ENCODE measurements around the gene IL5RA.
A peak's percentile ranks its signal among the peaks of the same experiment; 100 is the strongest.

Gene IL5RA

DNA sequence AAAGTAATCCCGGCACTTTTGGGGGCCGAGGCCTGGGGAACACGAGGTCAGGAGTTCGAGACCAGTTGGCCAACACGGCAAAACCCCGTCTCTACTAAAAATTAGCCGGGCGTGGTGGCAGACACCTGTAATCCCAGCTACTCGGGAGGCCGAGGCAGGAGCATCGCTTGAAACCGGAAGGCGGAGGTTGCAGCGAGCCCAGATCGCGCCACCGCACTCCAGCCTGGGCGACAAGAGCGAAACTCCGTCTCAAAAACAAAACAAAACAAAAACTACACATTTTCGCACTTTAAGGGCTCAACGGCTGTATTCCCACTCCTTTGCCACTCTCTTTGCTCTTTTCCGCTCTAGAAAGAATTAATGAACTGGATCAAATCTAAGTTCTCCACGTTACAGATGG lies 15.8 kb upstream of the IL5RA start:
- Mint-ChIP-seq H3K27me3 (peaks cover 0 to 6% of the 10 kb centered on the region in 2 donors), H3K27ac (peak overlapping the region; percentile 95), H3K4me3 (peak overlapping the region; percentile 96 to 98), H3K4me1 (peaks cover 17 to 36% of the 10 kb centered on the region in 2 donors), H3K9me3 (no peaks in the 10 kb centered on the region), H3K36me3 (peaks cover 21 to 25% of the 10 kb centered on the region in 2 donors)
- DNase-seq (no peak), ATAC-seq (replicated peaks) (no peak)

DNA sequence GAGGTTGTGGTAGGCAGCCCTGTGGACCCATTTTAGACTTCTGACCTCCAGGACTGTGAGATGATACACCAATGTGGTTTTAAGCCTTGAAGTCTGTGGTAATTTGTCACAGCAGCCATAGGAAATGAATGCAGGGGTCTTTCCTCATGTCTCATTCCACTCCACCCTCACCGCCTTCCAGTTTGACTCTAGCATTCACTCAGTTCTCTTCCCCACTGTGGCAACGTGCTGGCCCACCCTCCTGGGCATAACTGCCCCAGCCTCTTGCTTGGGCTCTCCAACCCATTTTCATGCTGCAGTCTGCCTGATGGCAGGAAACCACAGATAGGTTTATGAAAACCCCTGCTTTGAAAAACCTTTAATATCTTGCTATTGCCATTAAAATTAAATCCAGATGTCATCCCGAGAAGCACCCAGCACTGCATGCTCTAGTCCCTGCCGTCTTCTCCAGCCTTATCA lies 9.2 kb upstream of the IL5RA start:
- H3K4me3 Mint-ChIP-seq: no peak overlapping the region
- DNase-seq: no peak
- no peaks in the 10 kb centered on the region for H3K9me3 Mint-ChIP-seq
- peaks cover 0 to 6% of the 10 kb centered on the region in 2 donors for H3K4me1 Mint-ChIP-seq
- H3K27ac Mint-ChIP-seq: no peak overlapping the region
- H3K27me3 Mint-ChIP-seq: peaks cover 10 to 13% of the 10 kb centered on the region in 2 donors
- peak in 1 of 2 donors; percentile 66 for ATAC-seq (replicated peaks)
- H3K36me3 Mint-ChIP-seq: no peaks in the 10 kb centered on the region

DNA sequence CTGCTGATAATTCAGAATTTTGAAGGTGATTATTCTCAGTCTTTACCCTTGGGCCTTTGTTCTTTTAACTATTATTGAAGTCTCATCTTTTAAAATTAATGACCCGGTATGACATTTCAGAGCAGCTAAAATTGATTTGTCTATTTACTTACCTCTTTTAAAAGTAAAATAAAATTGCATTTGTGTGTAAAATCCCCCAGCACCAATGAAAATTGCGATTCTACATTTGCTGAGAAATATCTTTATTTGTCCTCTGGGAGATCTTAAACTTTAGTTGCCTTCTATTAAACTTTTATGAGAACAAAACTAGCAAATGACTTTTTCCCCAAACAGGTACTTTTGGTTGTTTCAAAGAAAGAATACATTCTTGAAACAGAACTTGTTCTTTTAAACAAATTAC lies 7.5 kb upstream of the IL5RA start:
- H3K4me1 Mint-ChIP-seq: peaks cover 0 to 7% of the 10 kb centered on the region in 2 donors
- no peaks in the 10 kb centered on the region for H3K9me3 Mint-ChIP-seq
- no peak overlapping the region for H3K4me3 Mint-ChIP-seq
- H3K27ac Mint-ChIP-seq: no peak overlapping the region
- no peak for ATAC-seq (replicated peaks)
- peaks cover 10 to 13% of the 10 kb centered on the region in 2 donors for H3K27me3 Mint-ChIP-seq
- DNase-seq: no peak
- no peaks in the 10 kb centered on the region for H3K36me3 Mint-ChIP-seq

DNA sequence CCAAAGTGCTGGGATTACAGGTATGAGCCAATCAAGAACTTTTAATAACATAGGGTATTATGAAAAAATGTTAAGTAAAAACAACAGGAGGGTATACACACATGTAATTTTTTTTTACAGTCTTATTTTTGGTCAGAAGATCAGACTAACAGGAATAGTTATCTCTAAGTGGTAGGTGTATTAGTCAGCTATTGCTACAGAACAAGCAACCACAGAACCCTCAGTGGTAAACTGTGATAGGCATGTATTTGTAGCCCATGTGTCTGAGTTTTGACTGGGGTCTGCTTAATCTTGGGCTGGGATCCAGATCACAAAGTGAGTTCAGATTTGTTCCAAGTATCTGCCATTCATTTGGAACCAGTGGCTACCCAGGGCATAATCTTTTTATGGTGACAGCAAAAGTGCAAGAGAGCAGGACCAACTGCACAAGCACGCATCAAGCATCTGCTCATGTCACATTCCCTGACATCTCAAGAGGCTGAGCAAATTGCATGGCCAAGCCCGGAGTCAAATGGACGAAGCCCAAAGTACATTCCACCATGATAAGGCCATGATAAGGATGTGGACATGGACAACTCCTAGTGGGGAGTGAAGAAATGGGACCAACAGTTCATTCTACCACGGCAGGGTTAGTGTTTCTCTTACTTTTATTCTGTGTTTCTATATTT lies 3.0 kb upstream of the IL5RA start:
- H3K36me3 Mint-ChIP-seq: no peaks in the 10 kb centered on the region
- ATAC-seq (replicated peaks) (no peak), DNase-seq (no peak)
- H3K4me1 Mint-ChIP-seq: peaks cover 12 to 25% of the 10 kb centered on the region in 2 donors
- peaks cover 4 to 14% of the 10 kb centered on the region in 2 donors for H3K27me3 Mint-ChIP-seq
- H3K4me3 Mint-ChIP-seq: no peak overlapping the region
- H3K27ac Mint-ChIP-seq: no peak overlapping the region
- H3K9me3 Mint-ChIP-seq: peaks cover 0 to 2% of the 10 kb centered on the region in 2 donors

DNA sequence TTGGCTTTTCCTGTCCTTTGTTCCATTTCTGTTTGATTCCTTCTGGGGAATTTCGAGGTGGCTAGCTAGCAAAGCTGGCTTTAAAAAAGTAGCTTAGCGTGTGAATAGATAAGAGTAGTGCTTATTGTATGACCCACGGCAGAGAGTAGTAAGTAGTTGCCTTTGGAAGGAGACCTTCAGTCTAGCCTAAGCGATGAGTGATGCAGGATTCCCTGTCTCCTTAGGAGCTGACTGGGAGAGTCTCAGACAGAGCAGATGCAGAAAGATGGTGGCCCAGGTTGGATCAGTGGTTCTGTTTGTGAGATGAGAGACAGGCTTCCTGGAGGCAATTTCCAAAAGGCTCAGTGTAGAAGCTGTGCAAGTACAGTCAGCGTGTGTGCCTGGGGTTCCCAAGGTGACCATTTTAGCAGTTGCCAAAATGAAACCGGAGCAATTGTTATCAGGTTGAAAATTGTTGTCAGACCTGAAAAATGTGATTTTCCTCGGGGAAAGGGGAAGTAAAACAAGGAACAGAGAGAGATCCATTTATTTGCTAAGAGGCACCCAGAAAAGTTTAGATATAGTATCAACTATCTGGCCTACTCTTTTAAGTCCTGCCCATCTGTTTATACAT lies 681 bp upstream of the IL5RA start:
- Mint-ChIP-seq H3K4me1 (peaks cover 13 to 36% of the 10 kb centered on the region in 2 donors), H3K9me3 (peaks cover 0 to 4% of the 10 kb centered on the region in 2 donors), H3K27ac (peak overlapping the region; percentile 81), H3K36me3 (no peaks in the 10 kb centered on the region), H3K4me3 (no peak overlapping the region), H3K27me3 (peaks cover 4 to 14% of the 10 kb centered on the region in 2 donors)
- DNase-seq (no peak), ATAC-seq (replicated peaks) (peak in 1 of 2 donors; percentile 55)

DNA sequence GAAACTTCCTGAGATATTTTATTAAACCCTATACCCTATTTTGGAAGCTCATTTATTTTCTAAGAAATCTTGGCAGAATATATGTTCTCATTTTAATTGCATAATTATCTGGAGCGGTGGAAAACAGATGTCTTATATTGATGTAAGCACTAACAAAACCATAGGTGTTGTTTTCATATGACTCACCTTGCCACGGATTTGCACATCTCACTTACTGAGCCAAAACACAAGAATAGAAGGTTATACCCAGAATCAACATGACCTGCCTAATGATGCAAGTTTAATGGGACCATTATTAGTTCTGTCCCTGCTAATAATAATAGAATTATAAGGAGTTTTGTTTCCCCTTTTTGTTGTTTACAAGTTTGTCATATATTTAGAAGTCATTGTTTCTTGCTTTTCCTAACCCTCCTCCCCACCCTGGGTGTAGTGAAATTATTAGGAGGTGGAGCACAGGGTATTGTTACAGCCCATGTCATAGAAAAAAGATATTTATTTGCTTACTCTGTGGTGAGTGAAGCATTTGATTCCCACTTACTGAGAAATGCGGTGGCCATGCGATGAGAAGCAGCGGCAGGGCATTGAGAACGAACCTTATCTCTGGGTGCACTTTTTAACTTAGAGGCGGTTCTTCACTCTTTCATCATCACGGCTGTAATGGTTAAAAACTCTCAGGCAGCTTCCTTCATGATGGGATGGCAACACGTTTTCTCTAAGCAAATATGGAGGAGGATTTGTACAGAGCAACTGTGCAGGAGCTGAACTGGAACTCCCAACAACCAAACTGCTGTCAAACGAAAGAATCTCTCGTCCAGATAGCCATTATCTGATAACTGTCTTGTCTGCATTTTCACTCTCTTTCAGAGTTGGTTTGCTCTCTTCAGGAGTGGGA lies 521 bp downstream of the IL5RA start:
- Mint-ChIP-seq H3K27ac (no peak overlapping the region), H3K27me3 (peaks cover 0 to 8% of the 10 kb centered on the region in 2 donors), H3K36me3 (no peaks in the 10 kb centered on the region), H3K4me3 (peak overlapping the region in 1 of 2 donors; percentile 17), H3K4me1 (peaks cover 21 to 42% of the 10 kb centered on the region in 2 donors), H3K9me3 (peaks cover 0 to 4% of the 10 kb centered on the region in 2 donors)
- ATAC-seq (replicated peaks) (peak; percentile 60 to 61), DNase-seq (no peak)

DNA sequence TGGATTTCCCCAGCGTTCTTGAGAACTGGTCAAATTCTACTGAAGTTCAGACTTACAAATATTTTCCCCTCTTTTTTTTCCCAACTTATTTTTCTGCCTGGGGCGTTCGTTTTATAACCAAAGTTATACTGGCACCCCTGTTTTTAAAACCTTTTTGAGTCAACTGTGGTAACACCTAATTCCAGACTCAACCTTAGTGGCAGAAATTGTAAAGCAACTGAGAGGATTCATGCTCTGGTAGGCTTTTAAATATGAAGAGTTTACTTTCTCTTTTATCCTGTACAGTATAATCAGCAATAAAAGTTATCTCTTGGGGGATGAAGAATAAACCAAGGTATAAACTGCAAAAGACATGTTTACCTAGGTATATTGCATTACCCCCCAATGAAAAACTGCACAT lies 2.3 kb downstream of the IL5RA start:
- ATAC-seq (replicated peaks): peak; percentile 61 to 86
- no peak for DNase-seq
- Mint-ChIP-seq H3K36me3 (no peaks in the 10 kb centered on the region), H3K9me3 (peaks cover 0 to 4% of the 10 kb centered on the region in 2 donors), H3K4me1 (peaks cover 21 to 39% of the 10 kb centered on the region in 2 donors), H3K27me3 (peaks cover 0 to 6% of the 10 kb centered on the region in 2 donors), H3K4me3 (no peak overlapping the region), H3K27ac (no peak overlapping the region)

DNA sequence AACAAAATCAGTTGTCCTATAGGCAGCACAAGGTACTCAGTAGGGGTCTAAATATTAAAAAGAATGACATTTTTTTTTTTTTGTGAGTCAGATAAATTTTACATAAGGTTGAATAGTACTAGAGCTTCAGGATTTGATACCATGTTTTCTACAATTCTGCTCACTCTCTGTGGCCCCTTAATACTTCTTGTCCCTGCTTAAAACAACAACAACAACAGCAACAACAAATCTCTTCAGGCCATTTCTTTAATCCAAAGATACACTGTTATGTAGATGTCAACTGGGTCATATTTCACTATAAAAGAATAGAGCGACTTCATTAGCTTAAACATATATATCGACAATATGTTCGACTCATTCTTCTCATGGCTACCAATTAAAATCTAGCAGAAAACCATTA lies 3.0 kb downstream of the IL5RA start:
- no peak overlapping the region for H3K4me3 Mint-ChIP-seq
- ATAC-seq (replicated peaks) (no peak), DNase-seq (no peak)
- H3K4me1 Mint-ChIP-seq: peaks cover 21 to 39% of the 10 kb centered on the region in 2 donors
- peaks cover 0 to 4% of the 10 kb centered on the region in 2 donors for H3K9me3 Mint-ChIP-seq
- peaks cover 0 to 6% of the 10 kb centered on the region in 2 donors for H3K27me3 Mint-ChIP-seq
- no peaks in the 10 kb centered on the region for H3K36me3 Mint-ChIP-seq
- H3K27ac Mint-ChIP-seq: no peak overlapping the region

DNA sequence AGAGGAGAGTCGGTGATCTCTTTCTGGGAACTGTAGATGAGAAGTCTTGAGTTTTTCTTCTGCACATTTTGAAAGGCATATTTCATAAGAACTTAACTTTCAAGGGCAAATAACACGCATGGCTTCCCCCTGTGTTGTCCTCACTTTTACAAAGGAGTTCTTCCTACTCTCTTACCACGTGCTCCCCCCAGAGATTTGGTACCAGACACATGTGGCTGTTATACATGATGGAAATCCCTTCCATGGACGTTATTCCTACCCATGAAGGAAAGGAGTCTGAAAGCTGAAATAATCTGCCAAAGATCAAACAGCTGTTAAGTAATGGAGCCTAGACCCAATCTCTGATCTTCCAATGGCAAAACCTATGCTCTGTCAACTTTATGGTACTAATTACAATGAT lies 4.4 kb downstream of the IL5RA start:
- H3K4me3 Mint-ChIP-seq: no peak overlapping the region

DNA sequence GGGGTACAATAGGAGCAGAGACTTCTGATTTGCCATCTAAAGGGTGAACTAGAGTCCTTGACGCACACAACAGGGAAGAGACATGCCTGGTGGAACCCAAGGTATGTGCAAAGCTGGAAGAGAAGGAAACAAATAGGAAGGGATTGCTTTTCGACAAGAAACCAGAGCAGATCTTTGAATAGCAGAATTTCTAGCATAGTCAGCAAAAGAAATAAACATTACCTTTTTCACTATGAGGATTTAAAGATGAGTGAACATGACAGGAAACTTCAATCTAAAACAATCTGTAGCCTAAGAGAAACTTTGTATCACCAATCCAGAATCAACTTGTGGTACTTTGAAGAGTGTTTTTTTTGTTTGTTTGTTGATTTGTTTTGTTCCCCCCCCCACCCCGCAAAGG lies 4.9 kb downstream of the IL5RA start:
- Mint-ChIP-seq H3K27me3 (no peaks in the 10 kb centered on the region), H3K4me1 (peaks cover 16 to 47% of the 10 kb centered on the region in 2 donors), H3K4me3 (no peak overlapping the region), H3K27ac (no peak overlapping the region), H3K9me3 (peaks cover 0 to 4% of the 10 kb centered on the region in 2 donors), H3K36me3 (no peaks in the 10 kb centered on the region)
- ATAC-seq (replicated peaks): no peak
- DNase-seq: no peak

More for the DNA sequence above, 4.4 kb downstream of the IL5RA start:
- Mint-ChIP-seq H3K27ac (no peak overlapping the region), H3K9me3 (peaks cover 0 to 4% of the 10 kb centered on the region in 2 donors), H3K4me1 (peaks cover 21 to 51% of the 10 kb centered on the region in 2 donors), H3K27me3 (no peaks in the 10 kb centered on the region), H3K36me3 (no peaks in the 10 kb centered on the region)
- DNase-seq (no peak), ATAC-seq (replicated peaks) (no peak)

DNA sequence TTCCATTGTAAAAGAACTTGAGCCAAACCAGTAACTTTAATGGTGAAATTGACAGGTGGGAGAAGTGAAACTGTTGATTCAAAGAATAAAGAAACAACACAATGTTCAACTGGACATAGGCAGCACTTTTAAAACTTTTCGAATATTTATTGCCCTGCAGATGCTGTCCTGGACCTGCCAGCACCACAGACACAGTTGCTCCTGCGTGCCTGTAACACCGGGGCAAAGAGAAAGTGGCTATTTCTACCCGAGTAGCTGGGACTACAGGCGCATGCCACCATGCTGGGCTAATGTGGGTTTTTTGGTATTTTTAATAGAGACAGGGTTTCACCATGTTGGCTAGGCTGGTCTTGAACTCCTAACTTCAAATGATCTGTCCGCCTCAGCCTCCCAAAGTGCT lies 7.4 kb downstream of the IL5RA start:
- peaks cover 0 to 2% of the 10 kb centered on the region in 2 donors for H3K9me3 Mint-ChIP-seq
- peaks cover 0 to 3% of the 10 kb centered on the region in 2 donors for H3K27me3 Mint-ChIP-seq
- H3K4me3 Mint-ChIP-seq: no peak overlapping the region
- ATAC-seq (replicated peaks) (no peak), DNase-seq (no peak)
- no peaks in the 10 kb centered on the region for H3K36me3 Mint-ChIP-seq
- H3K4me1 Mint-ChIP-seq: peaks cover 12 to 30% of the 10 kb centered on the region in 2 donors
- H3K27ac Mint-ChIP-seq: no peak overlapping the region

DNA sequence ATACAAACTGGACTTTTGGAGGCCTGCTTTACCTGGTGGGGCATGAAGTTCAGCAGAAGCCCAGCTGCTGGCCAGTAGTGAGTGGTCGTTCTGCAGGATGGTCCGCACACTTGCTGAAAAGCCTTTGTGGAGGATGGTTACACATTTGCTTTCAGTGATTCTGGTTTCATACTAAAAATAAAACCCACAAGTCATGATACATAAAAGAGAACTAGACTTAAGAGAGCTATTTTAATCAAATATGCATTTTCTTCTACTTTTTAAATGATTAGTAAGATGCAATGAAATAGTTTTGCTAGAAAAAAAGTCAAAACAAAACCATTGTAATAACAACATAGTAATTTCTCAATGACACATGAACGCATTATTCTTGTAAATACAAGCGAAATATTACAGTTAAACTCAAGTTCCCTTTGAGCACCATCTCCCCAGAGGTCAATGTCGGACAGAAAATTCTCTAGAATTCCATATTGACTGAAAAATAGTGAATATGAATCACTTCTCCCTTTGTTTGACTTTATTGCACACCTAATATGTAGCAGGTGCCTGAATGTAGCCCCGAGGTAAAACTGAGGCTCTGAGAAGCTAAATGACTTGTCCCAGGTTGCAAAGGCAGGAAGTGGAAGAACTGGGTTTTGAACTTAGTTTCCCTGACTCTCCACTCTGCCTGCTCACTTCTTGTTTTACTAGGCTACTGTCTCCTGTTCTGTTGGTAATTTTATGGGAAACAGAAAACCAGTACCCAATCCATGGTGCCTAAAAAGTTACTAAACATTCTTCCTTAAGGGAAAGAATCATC lies 8.3 kb downstream of the IL5RA start:
- no peaks in the 10 kb centered on the region for H3K9me3 Mint-ChIP-seq
- no peaks in the 10 kb centered on the region for H3K36me3 Mint-ChIP-seq
- DNase-seq (no peak), ATAC-seq (replicated peaks) (peak; percentile 76 to 78)
- H3K27me3 Mint-ChIP-seq: peaks cover 0 to 6% of the 10 kb centered on the region in 2 donors
- no peak overlapping the region for H3K27ac Mint-ChIP-seq
- H3K4me3 Mint-ChIP-seq: no peak overlapping the region
- H3K4me1 Mint-ChIP-seq: peaks cover 12 to 23% of the 10 kb centered on the region in 2 donors

DNA sequence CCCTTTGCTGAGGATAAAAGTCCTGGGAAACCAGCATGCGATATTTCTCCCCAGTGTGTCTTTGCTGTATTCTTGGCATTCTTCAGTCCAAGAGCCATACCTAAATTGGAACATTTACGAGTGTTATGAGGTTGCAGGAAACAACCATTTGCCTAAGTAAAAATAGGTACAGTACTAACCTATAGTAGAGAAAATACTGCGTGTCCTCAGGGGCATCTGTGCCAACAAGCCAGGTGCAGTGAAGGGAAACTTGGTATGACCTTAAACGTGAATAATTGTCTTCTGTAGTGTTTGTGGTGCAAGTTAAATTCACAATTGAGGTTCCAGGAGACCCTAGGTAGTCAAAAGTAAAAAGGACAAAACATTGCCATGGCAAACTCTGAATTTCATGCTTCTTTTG lies 12.2 kb downstream of the IL5RA start:
- Mint-ChIP-seq H3K27me3 (peaks cover 8 to 12% of the 10 kb centered on the region in 2 donors), H3K36me3 (no peaks in the 10 kb centered on the region), H3K9me3 (no peaks in the 10 kb centered on the region), H3K4me3 (no peak overlapping the region), H3K4me1 (peaks cover 3 to 12% of the 10 kb centered on the region in 2 donors), H3K27ac (no peak overlapping the region)
- peak; percentile 34 to 50 for ATAC-seq (replicated peaks)
- DNase-seq: no peak
